NCI-H82 treated with DMSO at 0.1 percent for 48 hours (cell line): ENCODE results near the gene FOXD4L3.
"Not testable (repeated sequence)": the region's sequence is repeated elsewhere in the genome, so short reads cannot be mapped to it uniquely, and the experiment has no call there.

ENCODE experiments used
- DNase-seq: peaks from one replicate; lab custom pipeline; 2025; ENCODE audit not compliant: unreplicated experiment; lab: John Stamatoyannopoulos, UW

The FOXD4L3 gene

DNA sequence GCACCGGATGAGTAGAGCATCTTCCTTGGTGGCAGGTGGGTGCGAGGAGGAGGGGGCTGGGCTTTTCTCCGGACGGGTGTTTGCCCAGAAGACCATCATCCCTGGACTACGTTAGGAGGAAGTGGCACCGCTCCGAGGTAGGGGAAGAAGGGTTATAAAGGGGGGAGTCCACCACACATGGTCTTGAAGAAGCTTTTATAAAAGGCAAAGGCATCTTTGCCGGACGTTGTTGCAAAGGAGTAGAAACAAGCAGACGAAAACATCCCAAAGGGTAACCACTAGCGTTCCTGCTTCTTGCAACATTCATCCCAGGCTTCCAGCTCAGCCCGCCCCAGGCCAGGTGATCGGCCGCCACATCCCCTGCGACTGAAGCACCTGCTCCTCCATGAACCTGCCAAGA lies at the start of gene FOXD4L3:
FOXD4L3 (plus strand) TSS at position 301 of the 400 bp plus-strand sequence; CDS start at position 386, 85 bp downstream.
- not testable (repeated sequence) for DNase-seq

GRCh38 chr9:68281041-68281440 lies 21.6 kb upstream of the FOXD4L3 start:
- DNase-seq = not testable (repeated sequence)

GRCh38 chr9:68303771-68304170 lies 1.1 kb downstream of the FOXD4L3 start:
- not testable (repeated sequence) for DNase-seq

DNA sequence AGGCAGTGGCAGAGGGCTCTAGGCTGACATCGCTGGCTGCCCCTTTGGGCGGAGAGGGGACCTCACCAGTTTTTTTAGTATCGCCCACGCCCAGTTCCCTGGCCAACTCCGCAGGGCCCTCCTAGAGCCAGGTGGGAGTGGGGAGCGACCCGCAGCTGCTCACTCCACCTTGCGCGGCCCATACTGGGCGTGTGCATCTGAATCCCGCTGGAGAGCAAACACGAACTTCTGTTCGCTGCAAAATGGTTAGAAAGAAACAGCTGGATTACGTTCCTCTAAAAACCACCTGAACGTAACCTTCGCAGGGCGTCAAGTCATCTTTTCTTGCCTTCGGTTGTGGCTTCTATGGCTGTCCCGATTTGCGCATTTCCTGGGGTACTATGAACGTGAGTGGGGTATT lies 1.5 kb downstream of the FOXD4L3 start:
- not testable (repeated sequence) for DNase-seq

DNA sequence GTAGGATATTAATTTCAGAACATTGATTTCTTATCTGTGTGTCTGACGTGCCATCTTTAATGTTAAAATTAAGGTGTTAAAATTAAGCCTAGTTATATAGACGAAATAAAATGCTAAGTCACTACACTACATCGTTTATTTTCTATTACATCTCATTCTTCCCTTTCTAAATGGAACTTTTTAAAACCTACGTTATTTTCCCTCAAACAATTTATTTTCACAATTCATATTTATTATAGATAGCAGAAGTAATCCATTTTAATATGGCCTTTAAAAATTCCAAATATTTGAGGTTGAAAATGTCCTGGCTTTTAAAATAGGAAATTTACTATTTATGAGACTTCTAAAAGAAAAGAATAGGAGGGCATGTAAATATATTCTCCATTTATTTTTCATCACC lies 2.1 kb downstream of the FOXD4L3 start:
- DNase-seq = not testable (repeated sequence)

GRCh38 chr9:68305680-68306285 lies 3.1 kb downstream of the FOXD4L3 start:
- DNase-seq = not testable (repeated sequence)

DNA sequence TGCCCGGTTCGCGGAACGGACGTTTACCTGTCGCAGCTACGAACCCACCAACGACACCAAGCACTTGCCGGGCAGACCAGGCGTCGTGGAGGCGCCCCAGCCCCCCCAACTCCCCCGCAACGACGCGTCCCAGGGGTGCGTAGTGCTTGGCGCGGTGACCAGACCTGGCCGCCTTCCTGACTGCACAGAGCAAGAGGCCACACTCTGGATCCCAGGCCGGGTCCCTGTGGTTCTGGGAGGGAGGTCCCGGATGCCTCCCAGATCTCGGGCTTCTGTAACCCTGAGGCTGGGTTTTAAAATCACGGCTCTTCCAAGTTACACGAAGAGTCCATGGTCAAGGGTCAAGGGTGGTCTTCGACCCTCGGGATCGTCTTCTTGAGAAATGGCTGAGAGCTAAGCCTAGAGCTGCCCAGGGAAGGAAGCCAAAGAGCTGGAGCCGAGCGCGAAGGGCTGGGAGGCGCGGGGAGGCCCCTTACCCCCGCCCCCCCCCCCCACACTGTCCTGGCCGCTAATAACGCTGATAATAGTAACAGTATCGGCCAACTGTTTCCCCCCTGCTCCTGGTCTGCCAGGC lies 3.8 kb downstream of the FOXD4L3 start:
- DNase-seq = not testable (repeated sequence)

DNA sequence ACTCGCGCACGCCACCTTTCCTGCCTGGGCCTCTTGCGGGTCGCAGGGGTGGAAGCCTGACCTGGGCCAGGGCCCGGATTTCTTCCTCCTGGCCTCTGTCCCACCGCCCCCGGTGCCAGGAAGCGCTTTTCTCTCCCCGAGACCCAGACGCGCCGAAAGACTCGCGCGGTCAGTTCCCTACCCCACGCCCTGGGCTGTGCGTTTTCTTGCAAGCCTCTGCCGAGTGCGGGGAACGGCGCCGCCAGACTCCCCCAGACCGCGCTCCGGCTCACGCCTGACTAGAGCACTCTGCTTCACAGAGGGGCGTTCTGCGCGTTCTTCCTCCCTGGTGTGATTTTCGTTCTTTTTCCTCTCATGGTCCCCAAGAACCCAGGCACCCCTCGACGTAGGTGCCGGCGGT lies 4.5 kb downstream of the FOXD4L3 start:
- not testable (repeated sequence) for DNase-seq

DNA sequence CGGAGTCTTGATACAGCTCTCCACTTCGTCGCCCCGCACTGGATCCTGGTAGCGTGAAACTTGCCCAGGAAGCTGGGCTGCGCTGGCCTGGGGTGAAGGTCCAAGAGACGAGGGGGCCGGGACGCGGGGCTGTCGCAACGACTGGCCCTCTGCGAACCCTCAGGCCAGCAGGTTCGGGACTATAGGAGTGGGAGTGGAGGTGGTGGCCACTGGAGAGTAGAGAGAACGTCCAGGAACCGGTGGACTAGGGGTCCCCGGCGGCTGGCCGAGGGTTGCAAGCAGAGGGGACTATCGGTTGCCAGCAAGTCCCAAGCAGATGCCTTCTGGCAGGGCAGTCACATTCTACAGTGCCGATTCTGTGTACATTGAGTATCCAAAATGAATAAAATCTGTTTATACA lies 5.0 kb downstream of the FOXD4L3 start:
- DNase-seq = not testable (repeated sequence)

DNA sequence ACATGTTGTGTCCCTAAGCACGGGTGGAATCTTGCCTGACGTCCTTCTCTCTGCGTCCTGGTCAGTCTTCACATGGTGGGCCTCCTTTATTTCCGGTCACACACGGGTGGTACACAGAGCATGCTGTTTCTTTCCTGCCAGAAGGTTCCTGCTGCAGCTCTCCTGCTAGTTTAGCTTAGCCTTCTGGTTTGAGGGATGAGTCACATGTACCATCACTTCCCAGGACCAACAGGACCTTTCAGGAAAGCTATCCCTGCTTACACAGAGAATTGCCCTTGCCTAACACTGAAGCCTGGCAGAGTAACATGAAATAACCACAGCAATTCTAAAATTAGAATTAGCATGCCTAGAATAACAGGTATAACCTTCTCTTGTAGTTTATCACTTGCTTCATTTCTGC lies 8.5 kb downstream of the FOXD4L3 start:
- not testable (repeated sequence) for DNase-seq

DNA sequence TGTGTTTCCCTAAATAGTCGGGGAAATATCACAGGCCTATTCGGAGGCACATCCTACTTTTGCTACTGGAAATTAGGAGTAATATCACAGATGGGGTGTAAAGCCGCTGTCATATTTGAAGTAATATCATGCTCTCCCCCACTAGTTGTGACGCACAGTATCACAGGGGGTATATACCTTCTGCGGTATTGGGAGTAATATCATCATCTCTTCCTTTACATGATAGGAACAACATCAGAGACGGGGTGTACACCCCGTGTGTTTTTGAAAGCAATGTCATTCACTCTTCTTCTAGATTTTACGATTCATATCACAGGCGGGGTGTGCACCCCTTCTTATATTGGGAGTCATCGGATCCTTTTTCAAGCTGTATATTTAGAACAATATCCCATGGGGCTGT lies 15.5 kb downstream of the FOXD4L3 start:
- DNase-seq = not testable (repeated sequence)

DNA sequence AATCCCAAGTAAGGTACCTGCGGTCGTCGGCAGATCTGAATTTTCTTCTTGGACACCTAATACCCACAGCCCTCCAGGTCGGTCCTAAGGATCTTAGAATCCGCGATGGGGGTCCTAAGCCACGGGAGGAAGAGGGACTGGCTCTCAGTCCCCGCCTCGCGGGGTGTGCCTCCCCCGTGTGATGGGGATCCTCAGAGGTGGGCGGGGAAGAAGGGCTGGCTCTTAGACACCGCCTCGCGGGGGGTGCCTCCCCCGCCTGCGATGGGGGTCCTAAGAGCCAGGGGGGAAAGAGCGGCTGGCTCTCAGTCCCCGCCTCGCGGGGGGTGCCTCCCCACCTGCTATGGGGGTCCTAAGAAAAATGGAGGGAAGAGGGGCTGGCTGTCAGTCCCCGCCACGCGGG lies 21.1 kb downstream of the FOXD4L3 start:
- not testable (repeated sequence) for DNase-seq

DNA sequence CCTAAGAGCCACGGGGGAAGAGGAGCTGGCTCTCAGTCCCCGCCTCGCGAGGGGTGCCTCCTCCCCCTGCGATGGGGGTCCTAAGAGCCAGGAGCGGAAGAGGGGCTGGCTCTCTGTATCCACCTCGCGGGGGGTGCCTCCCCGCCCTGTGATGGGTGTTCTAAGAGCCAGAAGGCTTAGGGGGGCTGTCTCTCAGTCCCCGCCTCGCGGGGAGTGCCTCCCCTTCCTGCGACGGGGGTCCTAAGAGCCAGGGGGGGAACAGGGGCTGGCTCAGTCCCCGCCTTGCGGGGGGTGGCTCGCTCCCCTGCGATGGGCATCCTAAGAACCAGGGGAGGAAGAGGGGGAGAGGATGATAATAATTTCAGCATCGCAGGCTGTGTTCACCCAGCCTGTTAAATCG lies 21.9 kb downstream of the FOXD4L3 start:
- not testable (repeated sequence) for DNase-seq

DNA sequence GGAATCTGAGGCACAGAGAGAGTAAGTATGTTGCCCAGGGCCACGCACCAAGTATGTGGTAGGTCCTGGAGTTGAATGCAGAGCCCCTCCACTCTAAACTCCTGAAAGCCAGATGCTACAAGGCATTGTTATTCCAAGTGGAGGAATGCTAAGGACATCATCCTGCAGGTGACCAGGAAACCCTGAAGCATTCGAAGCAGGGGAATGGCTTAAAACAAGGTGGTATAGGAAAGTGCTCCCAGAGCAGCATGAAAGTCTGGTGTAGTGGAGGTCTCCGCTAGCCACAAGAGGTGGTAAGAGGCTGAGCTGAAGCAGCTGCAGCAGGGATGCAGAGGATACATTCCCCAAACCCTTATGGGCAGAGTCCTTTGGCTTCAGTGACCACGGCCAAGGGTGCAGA lies 26.4 kb downstream of the FOXD4L3 start:
- DNase-seq = not testable (repeated sequence)

DNA sequence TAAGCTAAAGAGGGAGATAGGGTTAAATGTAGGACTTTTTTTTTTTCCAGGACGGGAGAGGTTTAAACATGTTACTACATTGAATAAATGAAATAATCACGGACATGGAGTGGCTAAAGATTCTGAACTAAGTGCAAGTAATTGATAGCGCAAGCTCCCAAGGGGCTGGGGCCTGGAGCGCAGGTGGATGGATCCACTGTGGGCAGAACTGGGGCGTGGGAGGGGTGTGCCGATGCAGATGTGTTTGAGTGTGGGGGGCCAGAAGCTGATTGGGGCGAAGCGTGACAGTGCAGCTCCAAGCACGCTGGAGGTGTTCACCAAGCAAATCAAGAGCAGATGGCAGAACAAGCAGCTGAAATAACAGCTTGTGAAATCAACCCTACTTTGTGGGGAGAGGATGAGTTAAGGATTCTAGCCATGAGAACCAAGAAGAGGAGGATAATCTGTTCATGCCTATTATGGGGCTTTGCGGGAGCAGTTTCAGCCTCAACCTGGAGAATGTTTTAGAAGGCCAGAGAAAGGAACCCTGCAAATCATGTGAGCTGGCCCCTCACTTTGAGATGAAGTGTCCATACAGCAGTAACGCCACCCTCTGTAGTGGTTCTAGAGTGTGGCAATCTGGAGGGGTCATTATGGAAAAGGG lies 28.0 kb downstream of the FOXD4L3 start:
- not testable (repeated sequence) for DNase-seq

- not testable (repeated sequence) for DNase-seq
Observed at GRCh38 chr9:68332122-68332521, 29.5 kb downstream of the FOXD4L3 start.

DNA sequence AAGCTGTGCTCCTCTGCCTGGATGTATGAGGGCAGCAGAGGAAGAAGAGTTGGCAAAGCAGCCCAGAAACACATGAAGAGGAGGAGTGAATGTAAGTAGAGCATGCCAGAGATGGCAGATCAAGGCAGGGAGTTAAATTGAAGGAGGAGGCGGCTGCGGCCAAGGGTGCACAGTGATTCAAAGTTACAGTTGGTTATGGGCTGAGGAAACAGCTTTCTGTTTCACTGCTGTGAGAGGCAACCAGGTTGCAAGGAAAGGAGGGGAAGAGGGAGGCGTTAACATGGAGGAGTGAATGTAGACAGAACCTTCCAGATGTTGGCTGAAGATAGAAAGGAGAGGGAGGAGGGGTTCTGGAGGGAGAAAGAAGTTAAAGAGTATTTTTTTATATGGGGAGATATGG lies 33.3 kb downstream of the FOXD4L3 start:
- DNase-seq = not testable (repeated sequence)

DNA sequence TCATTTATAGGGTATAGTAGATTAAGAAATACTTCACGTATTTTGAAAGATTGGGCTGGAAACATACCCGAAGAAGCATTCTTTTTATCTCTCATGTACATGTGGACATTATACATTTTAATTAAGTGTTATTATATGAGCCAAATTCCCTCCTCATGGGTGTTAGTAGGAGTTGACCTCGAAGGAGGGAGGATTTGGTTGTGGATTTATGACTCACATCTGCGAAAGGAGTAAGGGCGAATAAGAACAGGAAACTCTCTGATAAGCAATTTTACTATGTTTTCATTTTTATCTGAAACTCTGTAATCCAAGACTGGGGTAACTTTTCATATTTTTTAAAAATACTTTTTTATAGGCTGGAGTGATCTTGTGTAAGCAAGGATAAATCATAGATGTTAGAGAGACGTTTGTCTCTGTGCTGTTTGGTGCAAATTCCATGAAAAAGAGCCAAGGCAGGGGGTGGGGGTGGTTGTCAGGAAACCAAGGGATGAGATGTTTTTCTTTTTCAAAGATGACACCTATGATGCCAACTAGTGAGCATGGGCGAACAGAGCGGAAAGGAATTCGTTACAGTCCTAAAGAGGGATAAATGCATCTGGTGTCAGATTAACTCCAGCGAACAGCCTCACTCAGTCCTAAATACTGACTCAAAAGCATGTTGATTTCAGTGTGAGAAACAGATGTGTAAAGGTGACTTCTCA lies 34.1 kb downstream of the FOXD4L3 start:
- DNase-seq = not testable (repeated sequence)

- not testable (repeated sequence) for DNase-seq
Observed at GRCh38 chr9:68338000-68338399, 35.3 kb downstream of the FOXD4L3 start.

DNA sequence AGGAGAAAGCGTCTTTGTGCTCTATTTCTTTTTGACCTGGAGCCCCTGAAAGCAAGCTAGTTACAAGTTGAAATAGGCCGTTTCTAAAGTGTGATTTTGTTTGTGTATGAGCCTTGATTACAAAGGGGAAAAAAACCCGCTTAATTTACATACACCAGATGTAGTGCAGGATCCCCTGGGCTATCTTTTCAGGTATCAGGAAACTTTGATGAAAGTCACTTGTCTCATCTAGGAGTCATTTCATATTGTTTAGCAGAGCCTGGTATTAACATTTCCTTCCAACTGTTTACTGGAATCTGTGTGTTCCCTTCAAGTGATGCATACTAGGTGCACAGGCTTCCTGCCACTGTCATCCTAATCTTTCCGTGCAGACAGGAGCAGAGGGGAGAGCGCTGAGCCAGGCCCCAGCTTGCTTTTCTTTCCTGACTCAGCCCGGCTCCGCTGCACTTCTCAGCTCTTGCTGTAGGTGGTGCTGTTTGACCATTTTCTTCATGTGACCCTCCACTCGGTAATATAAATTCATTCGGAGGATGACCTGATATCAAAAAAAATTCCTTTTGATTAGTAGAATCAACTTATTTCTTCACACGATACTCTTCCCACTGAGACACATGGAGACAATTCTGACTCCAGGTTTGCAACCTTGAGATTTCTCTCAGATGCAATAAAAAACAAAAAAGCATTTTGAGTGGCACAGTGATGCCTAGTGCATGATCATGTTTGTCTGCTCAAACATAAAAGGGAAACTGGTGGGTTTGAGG lies 39.8 kb downstream of the FOXD4L3 start:
- not testable (repeated sequence) for DNase-seq

GRCh38 chr9:68343242-68343641 lies 40.6 kb downstream of the FOXD4L3 start:
- not testable (repeated sequence) for DNase-seq
